ENCODE data around the gene MIS18A.
"Not testable (repeated sequence)": the region's sequence is repeated elsewhere in the genome, so short reads cannot be mapped to it uniquely, and the experiment has no call there.

MIS18A gene

DNA sequence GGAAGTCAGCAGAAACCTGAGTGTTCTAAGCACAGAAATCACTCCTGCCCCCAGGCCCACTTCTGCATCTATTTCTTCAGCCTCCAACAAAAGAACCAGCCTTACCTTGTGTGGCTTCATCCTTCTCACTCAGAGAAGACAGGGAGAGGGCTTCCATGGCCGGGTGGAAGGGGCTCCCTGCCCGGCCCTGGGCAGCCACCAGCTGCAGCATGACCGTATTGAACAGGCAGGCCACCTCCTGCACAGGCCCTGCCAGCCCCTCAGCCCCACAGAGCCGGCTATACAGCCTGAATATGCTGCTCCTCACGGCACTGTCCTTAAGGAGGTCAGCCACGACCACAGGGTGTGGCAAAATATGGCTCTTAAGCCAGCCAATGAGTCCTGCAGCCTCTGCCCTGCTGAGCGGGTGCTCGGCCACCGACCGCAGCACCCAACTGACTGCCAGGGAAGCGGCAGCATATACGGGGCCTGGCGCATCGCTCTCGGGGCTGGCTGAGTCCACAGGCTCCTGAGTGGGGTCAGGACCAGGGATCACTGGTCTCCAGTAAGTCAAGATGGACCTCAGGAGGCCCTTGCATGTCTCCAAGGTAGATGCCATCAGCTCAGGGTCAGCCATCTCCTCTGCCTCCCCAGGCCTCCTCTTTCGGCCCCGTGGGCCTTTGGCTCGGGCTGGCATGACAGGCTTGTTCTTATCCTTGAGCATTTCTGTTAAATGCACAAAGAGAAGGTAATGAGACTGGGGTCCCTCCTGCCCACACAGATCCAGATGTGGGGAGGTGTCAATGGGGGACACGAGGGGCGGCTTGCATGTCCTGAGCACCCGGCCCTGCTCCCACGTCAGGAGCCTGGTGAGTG lies 37.7 kb upstream of the MIS18A start:
- H3K4me3 ChIP-seq (ENCODE audit: low read length): no peak overlapping the region
- H3K36me3 ChIP-seq (ENCODE audit: control insufficient read depth, insufficient read depth, low read length): peaks cover 51% of the 10 kb centered on the region
- WGBS (ENCODE audit: insufficient coverage, insufficient read length): no CpG with 5 or more reads among the region's 22 CpGs
- H3K27ac ChIP-seq (ENCODE audit: low read length): no peak overlapping the region
- H3K9me3 ChIP-seq (ENCODE audit: control insufficient read depth, insufficient read depth, low read length): no peaks in the 10 kb centered on the region
- no peaks in the 10 kb centered on the region for H3K4me1 ChIP-seq (ENCODE audit: control insufficient read depth, insufficient read depth, low read length)
- no peak for DNase-seq (ENCODE audit: low read depth, low spot score)
- no peaks in the 10 kb centered on the region for H3K27me3 ChIP-seq (ENCODE audit: control insufficient read depth, insufficient read depth, low read length)

DNA sequence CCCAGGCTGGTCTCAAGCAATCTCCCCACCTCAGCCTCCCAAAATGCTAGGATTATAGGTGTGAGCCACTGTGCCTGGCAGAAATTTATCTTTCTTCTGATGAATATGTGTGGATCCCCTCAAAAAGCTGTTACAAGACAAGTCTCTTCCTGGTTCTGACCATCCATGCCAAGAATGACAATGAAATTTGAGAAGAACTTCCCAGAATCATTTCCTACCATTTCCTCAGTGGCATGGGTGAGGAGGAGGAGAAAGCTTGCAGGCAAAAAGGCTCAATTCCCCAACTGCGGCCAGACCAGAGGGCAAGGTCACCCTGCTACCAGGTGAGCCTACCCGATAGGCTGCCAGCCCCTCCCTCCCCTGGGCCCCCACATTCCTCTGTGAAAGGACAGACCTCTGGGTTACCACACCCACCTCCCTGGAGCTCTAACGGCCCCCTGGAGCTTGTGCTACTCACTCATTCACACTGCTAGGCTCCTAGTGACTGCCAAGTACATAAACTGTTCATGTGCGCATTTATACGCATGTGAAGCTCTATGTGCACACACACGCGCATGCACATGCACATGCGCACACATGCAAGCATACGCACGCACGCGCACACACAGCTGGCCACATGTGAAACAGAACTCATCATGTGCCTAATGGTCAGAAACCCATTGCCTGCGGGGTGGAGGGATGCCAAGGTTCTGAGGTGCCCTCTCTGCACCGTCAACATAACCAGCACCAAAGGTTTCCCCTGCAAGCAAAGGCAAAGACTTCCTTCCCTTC lies 36.8 kb upstream of the MIS18A start:
- no peak for DNase-seq (ENCODE audit: low read depth, low spot score)
- Histone ChIP-seq H3K27ac (ENCODE audit: low read length) (no peak overlapping the region), H3K4me1 (ENCODE audit: control insufficient read depth, insufficient read depth, low read length) (no peaks in the 10 kb centered on the region), H3K27me3 (ENCODE audit: control insufficient read depth, insufficient read depth, low read length) (no peaks in the 10 kb centered on the region), H3K36me3 (ENCODE audit: control insufficient read depth, insufficient read depth, low read length) (peaks cover 45% of the 10 kb centered on the region), H3K4me3 (ENCODE audit: low read length) (no peak overlapping the region), H3K9me3 (ENCODE audit: control insufficient read depth, insufficient read depth, low read length) (no peaks in the 10 kb centered on the region)
- no CpG with 5 or more reads among the region's 14 CpGs for WGBS (ENCODE audit: insufficient coverage, insufficient read length)

GRCh38 chr21:32314806-32315205 lies 36.0 kb upstream of the MIS18A start:
- no peaks in the 10 kb centered on the region for H3K9me3 ChIP-seq (ENCODE audit: control insufficient read depth, insufficient read depth, low read length)
- no CpG with 5 or more reads among the region's 16 CpGs for WGBS (ENCODE audit: insufficient coverage, insufficient read length)
- no peak for DNase-seq (ENCODE audit: low read depth, low spot score)
- H3K36me3 ChIP-seq (ENCODE audit: control insufficient read depth, insufficient read depth, low read length): peaks cover 39% of the 10 kb centered on the region
- H3K27ac ChIP-seq (ENCODE audit: low read length): no peak overlapping the region
- no peaks in the 10 kb centered on the region for H3K4me1 ChIP-seq (ENCODE audit: control insufficient read depth, insufficient read depth, low read length)
- H3K27me3 ChIP-seq (ENCODE audit: control insufficient read depth, insufficient read depth, low read length): no peaks in the 10 kb centered on the region
- H3K4me3 ChIP-seq (ENCODE audit: low read length): no peak overlapping the region

DNA sequence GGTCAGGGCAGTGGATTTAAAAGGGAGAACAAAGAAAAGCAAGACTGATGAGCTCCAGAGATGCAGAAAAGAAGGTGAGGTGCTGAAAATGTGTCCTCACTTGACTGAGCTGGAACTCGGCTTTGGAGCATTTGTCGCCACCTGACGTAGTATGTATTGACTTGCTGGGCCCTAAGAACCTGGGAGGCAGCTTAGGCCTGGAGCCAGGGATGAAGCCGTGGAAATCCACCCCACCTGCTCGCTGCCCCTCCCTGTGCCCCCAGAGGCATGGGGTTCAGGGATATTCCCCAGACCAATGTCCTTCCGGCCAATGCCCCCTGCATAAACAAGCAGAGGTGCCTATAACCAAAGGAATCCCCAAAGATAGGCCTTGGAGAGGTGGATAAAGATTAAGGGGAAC lies 34.1 kb upstream of the MIS18A start:
- no peak overlapping the region for H3K4me3 ChIP-seq (ENCODE audit: low read length)
- peaks cover 34% of the 10 kb centered on the region for H3K36me3 ChIP-seq (ENCODE audit: control insufficient read depth, insufficient read depth, low read length)
- no peak overlapping the region for H3K27ac ChIP-seq (ENCODE audit: low read length)
- no CpG with 5 or more reads among the region's 6 CpGs for WGBS (ENCODE audit: insufficient coverage, insufficient read length)
- H3K9me3 ChIP-seq (ENCODE audit: control insufficient read depth, insufficient read depth, low read length): no peaks in the 10 kb centered on the region
- DNase-seq (ENCODE audit: low read depth, low spot score): no peak
- no peaks in the 10 kb centered on the region for H3K27me3 ChIP-seq (ENCODE audit: control insufficient read depth, insufficient read depth, low read length)
- no peaks in the 10 kb centered on the region for H3K4me1 ChIP-seq (ENCODE audit: control insufficient read depth, insufficient read depth, low read length)

- WGBS (ENCODE audit: insufficient coverage, insufficient read length): no CpG with 5 or more reads among the region's 5 CpGs
- no peak for DNase-seq (ENCODE audit: low read depth, low spot score)
- H3K4me3 ChIP-seq (ENCODE audit: low read length): no peak overlapping the region
- H3K9me3 ChIP-seq (ENCODE audit: control insufficient read depth, insufficient read depth, low read length): no peaks in the 10 kb centered on the region
- peaks cover 28% of the 10 kb centered on the region for H3K36me3 ChIP-seq (ENCODE audit: control insufficient read depth, insufficient read depth, low read length)
- no peak overlapping the region for H3K27ac ChIP-seq (ENCODE audit: low read length)
- no peaks in the 10 kb centered on the region for H3K4me1 ChIP-seq (ENCODE audit: control insufficient read depth, insufficient read depth, low read length)
- no peaks in the 10 kb centered on the region for H3K27me3 ChIP-seq (ENCODE audit: control insufficient read depth, insufficient read depth, low read length)
Observed at GRCh38 chr21:32312326-32312725, 33.5 kb upstream of the MIS18A start.

- no peak overlapping the region for H3K4me3 ChIP-seq (ENCODE audit: low read length)
- no peaks in the 10 kb centered on the region for H3K27me3 ChIP-seq (ENCODE audit: control insufficient read depth, insufficient read depth, low read length)
- no peaks in the 10 kb centered on the region for H3K4me1 ChIP-seq (ENCODE audit: control insufficient read depth, insufficient read depth, low read length)
- no peak overlapping the region for H3K27ac ChIP-seq (ENCODE audit: low read length)
- H3K36me3 ChIP-seq (ENCODE audit: control insufficient read depth, insufficient read depth, low read length): peaks cover 21% of the 10 kb centered on the region
- DNase-seq (ENCODE audit: low read depth, low spot score): no peak
- no CpG with 5 or more reads among the region's 9 CpGs for WGBS (ENCODE audit: insufficient coverage, insufficient read length)
- no peaks in the 10 kb centered on the region for H3K9me3 ChIP-seq (ENCODE audit: control insufficient read depth, insufficient read depth, low read length)
Observed at GRCh38 chr21:32311621-32312020, 32.8 kb upstream of the MIS18A start.

GRCh38 chr21:32310976-32311375 lies 32.1 kb upstream of the MIS18A start:
- WGBS (ENCODE audit: insufficient coverage, insufficient read length): no CpG with 5 or more reads among the region's 9 CpGs
- not testable (repeated sequence) for H3K9me3 ChIP-seq (ENCODE audit: control insufficient read depth, insufficient read depth, low read length); DNase-seq (ENCODE audit: low read depth, low spot score); H3K4me1 ChIP-seq (ENCODE audit: control insufficient read depth, insufficient read depth, low read length); H3K27me3 ChIP-seq (ENCODE audit: control insufficient read depth, insufficient read depth, low read length); H3K27ac ChIP-seq (ENCODE audit: low read length); H3K4me3 ChIP-seq (ENCODE audit: low read length)
- peaks cover 15% of the 10 kb centered on the region for H3K36me3 ChIP-seq (ENCODE audit: control insufficient read depth, insufficient read depth, low read length)

- Histone ChIP-seq H3K27ac (ENCODE audit: low read length) (no peak overlapping the region), H3K4me3 (ENCODE audit: low read length) (no peak overlapping the region), H3K4me1 (ENCODE audit: control insufficient read depth, insufficient read depth, low read length) (peaks cover 2% of the 10 kb centered on the region; the same call in 1 of the 2 replicates), H3K36me3 (ENCODE audit: control insufficient read depth, insufficient read depth, low read length) (peaks cover 11% of the 10 kb centered on the region), H3K27me3 (ENCODE audit: control insufficient read depth, insufficient read depth, low read length) (no peaks in the 10 kb centered on the region), H3K9me3 (ENCODE audit: control insufficient read depth, insufficient read depth, low read length) (no peaks in the 10 kb centered on the region)
- no peak for DNase-seq (ENCODE audit: low read depth, low spot score)
- no CpG with 5 or more reads among the region's 7 CpGs for WGBS (ENCODE audit: insufficient coverage, insufficient read length)
Observed at GRCh38 chr21:32309906-32310460, 31.1 kb upstream of the MIS18A start.

- no CpG with 5 or more reads among the region's 10 CpGs for WGBS (ENCODE audit: insufficient coverage, insufficient read length)
- Histone ChIP-seq H3K27me3 (ENCODE audit: control insufficient read depth, insufficient read depth, low read length) (no peaks in the 10 kb centered on the region), H3K9me3 (ENCODE audit: control insufficient read depth, insufficient read depth, low read length) (no peaks in the 10 kb centered on the region), H3K4me1 (ENCODE audit: control insufficient read depth, insufficient read depth, low read length) (peaks cover 2% of the 10 kb centered on the region; the same call in 1 of the 2 replicates), H3K4me3 (ENCODE audit: low read length) (no peak overlapping the region), H3K27ac (ENCODE audit: low read length) (no peak overlapping the region), H3K36me3 (ENCODE audit: control insufficient read depth, insufficient read depth, low read length) (0 out of 2 replicates have a peak, but pooled peaks cover 5% of the 10 kb centered on the region)
- no peak for DNase-seq (ENCODE audit: low read depth, low spot score)
Observed at GRCh38 chr21:32308696-32309095, 29.8 kb upstream of the MIS18A start.

DNA sequence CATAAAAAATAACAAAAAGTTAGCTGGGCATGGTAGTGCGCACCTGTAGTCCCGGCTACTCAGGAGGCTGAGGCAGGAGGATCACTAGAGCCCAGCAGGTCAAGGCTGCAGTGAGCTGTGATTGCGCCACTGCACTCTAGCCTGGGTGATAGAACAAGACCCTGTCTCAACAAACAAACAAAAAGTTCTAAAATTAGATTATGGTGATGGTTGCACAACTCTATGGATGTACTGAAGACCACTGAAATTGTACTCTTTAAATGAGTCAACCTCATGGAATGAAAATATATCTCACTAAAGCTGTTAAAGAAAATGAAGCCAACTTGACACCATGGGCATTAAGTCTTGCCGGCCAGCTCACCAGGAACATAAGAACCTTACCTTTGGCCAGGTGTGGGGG lies 28.9 kb upstream of the MIS18A start:
- WGBS (ENCODE audit: insufficient coverage, insufficient read length): no CpG with 5 or more reads among the region's 4 CpGs
- no peak for DNase-seq (ENCODE audit: low read depth, low spot score)
- H3K36me3 ChIP-seq (ENCODE audit: control insufficient read depth, insufficient read depth, low read length): 0 out of 2 replicates have a peak, but pooled peaks cover 5% of the 10 kb centered on the region

More for the DNA sequence above, 28.9 kb upstream of the MIS18A start:
- no peaks in the 10 kb centered on the region for H3K27me3 ChIP-seq (ENCODE audit: control insufficient read depth, insufficient read depth, low read length)
- no peak overlapping the region for H3K27ac ChIP-seq (ENCODE audit: low read length)
- H3K9me3 ChIP-seq (ENCODE audit: control insufficient read depth, insufficient read depth, low read length): no peaks in the 10 kb centered on the region
- H3K4me3 ChIP-seq (ENCODE audit: low read length): no peak overlapping the region
- peaks cover 2% of the 10 kb centered on the region; the same call in 1 of the 2 replicates for H3K4me1 ChIP-seq (ENCODE audit: control insufficient read depth, insufficient read depth, low read length)

All from iPS DF 6.9 (cell line).